RWPE1 (cell line): ENCODE measurements around the gene TUB.
A peak's percentile ranks its signal among the peaks of the same experiment; 100 is the strongest.

ENCODE experiments used
- CTCF ChIA-PET: fragments of 350-600 bp; sonication (Branson Sonifier 250); formaldehyde crosslinking; extraction: SDS; loops from one replicate; lab custom pipeline; 2021; lab: Yijun Ruan, JAX
- POLR2A ChIA-PET: fragments of 400-600 bp; formaldehyde crosslinking; extraction: SDS; loops from one replicate; lab custom pipeline; 2020; ENCODE audit warnings: antibody characterized with exemption; ENCODE audit not compliant: low non-redundant PET; lab: Yijun Ruan, JAX
- DNase-seq: peaks from one replicate; pipeline ENCODE4 v3.0.0; 2012; ENCODE audit warnings: low spot score
- H3K27ac ChIP-seq: fragments of 450-650 bp; 2 replicates; pipeline ENCODE4 v1.5.1; 2017
- CTCF ChIP-seq: fragments of 450-650 bp; conservative IDR thresholded peaks from 2 replicates; pipeline ENCODE4 v1.5.1; 2017; ENCODE audit warnings: low read depth, mild to moderate bottlenecking

The TUB gene

GRCh38 chr11:8097926-8098325, 16.9 kb downstream of the TUB start:
- POLR2A ChIA-PET: no interaction called here
- DNase-seq: no peak
- H3K27ac ChIP-seq: no peak overlapping the region
- CTCF ChIA-PET: interaction anchor here (1.8 to 4.4 kb wide), 5 partner anchors 10 to 92 kb away, joined by 6 to 67 read pairs (median 24); no protein-coding TSS in a partner anchor
- no peak for TF ChIP-seq CTCF

DNA sequence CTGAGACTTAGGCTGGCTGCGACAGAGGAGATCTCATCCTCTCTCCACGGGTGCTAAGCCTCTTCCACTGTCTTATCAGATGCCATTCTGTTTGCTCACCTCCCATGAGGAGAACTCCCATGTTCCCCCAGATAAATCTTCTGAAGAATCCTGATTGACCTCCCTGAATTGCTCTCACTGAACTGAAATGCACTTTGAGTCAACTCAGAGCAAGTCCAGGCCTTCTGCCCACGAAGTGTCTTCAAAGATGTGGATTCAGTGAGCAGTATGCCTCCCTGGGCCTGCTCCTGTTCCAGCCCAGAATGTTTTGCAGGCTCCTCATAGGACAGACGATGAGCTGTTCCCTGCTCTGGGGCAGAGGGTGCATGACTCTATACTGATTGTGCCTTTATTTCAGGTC, 17.4 kb downstream of the TUB start:
- POLR2A ChIA-PET: no interaction called here
- no peak for DNase-seq
- no peak overlapping the region for H3K27ac ChIP-seq
- TF ChIP-seq CTCF: no peak
- CTCF ChIA-PET: interaction anchor here (1.2 to 4.4 kb wide), 11 partner anchors 10 to 464 kb away, joined by 3 to 67 read pairs (median 8); partner anchors contain the start of genes EIF3F and LMO1

DNA sequence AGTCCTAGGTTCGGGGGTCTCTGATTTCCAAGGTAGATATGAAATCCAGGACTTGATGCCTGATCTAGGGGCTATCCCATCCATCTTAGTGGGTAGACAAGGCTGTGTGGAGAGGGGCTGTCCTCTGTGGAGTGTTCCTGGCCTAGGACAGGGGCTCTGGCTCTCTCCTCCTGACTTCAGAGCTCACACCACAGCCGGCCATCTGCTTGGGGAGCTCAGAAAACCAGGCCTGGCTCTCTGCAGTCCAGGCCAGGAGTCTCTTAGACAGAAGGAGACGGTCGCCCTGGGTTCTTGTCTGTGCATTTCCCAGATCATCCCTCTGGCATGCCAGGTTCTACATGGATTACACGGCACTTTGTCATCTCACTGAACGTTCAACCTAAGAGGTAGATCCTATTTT, 17.9 kb downstream of the TUB start:
- TF ChIP-seq CTCF: no peak
- DNase-seq: no peak
- CTCF ChIA-PET: interaction anchor here (0.9 to 4.4 kb wide), 25 partner anchors 11 to 468 kb away, joined by 3 to 67 read pairs (median 5); partner anchors contain the start of genes EIF3F and LMO1
- POLR2A ChIA-PET: no interaction called here
- no peak overlapping the region for H3K27ac ChIP-seq

- CTCF ChIA-PET: interaction anchor here (0.6 to 4.4 kb wide), 28 partner anchors 11 to 467 kb away, joined by 3 to 67 read pairs (median 5); partner anchors contain the start of genes EIF3F and LMO1
- H3K27ac ChIP-seq: no peak overlapping the region
- POLR2A ChIA-PET: no interaction called here
- TF ChIP-seq CTCF: peak; percentile 82
- DNase-seq: peak; percentile 60
These were observed 18.4 kb downstream of the TUB start for GRCh38 chr11:8099291-8099899.

- no peak for DNase-seq
- no peak for TF ChIP-seq CTCF
- ChIA-PET CTCF (interaction anchor here (0.6 to 4.4 kb wide), 8 partner anchors 44 to 221 kb away, joined by 3 to 67 read pairs (median 10); partner anchors contain the start of gene EIF3F), POLR2A (no interaction called here)
- H3K27ac ChIP-seq: no peak overlapping the region
These were observed 19.1 kb downstream of the TUB start for GRCh38 chr11:8100158-8100557.

DNA sequence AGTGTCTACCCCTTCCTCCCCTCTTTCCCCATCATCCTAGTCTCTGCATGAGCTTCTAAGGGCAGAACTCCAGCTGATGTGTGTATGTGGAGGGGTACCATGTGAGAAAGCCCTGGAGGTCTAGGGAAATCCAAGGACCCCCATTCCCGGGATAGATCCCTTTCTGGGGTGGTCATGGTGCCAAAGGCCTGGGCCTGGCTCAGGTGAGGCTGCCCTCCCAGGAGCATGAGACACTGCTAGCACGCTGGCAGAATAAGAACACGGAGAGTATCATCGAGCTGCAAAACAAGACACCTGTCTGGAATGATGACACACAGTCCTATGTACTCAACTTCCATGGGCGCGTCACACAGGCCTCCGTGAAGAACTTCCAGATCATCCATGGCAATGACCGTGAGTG, 19.6 kb downstream of the TUB start:
- ChIA-PET CTCF (interaction anchor here (0.6 to 4.4 kb wide), 3 partner anchors 68 to 222 kb away, joined by 3 to 67 read pairs (median 63); no protein-coding TSS in a partner anchor), POLR2A (no interaction called here)
- DNase-seq: no peak
- no peak overlapping the region for H3K27ac ChIP-seq
- TF ChIP-seq CTCF: no peak
